ENCODE measurements around the gene IL25. TPM values are rescaled to one million over a fixed set of nuclear protein-coding genes. Genes with fewer than 3 reads are reported as not detected.
"Not testable (repeated sequence)": the region's sequence is repeated elsewhere in the genome, so short reads cannot be mapped to it uniquely, and the experiment has no call there.

IL25 gene
- total and polyA plus RNA-seq, 2 experiments from 2014 or later: not detected

- TF ChIP-seq EZH2 (IDR thresholded peaks at IDR 0.05; ENCODE audit: borderline replicate concordance): no peak
- TF ChIP-seq EZH2phosphoT487 (IDR thresholded peaks at IDR 0.05; ENCODE audit: low read depth, severe bottlenecking, unreplicated experiment): no peak
- no peak for TF ChIP-seq CTCF (IDR thresholded peaks at IDR 0.05; ENCODE audit: poor library complexity)
- WGBS (ENCODE audit: low lambda C conversion rate, missing lambda C conversion rate): 93% methylated on average over 6 of the region's 6 CpGs
- no peak for DNase-seq (ENCODE audit: low spot score)
- no peaks in the 10 kb centered on the region for H3K4me1 ChIP-seq (ENCODE audit: insufficient read depth)
- H3K27ac ChIP-seq: no peak overlapping the region
- H3K27me3 ChIP-seq: no peaks in the 10 kb centered on the region
- no peak overlapping the region for H2AFZ ChIP-seq
- no peaks in the 10 kb centered on the region for H3K9me2 ChIP-seq (replicated peaks; ENCODE audit: insufficient read depth)
- no peak overlapping the region for H3K4me3 ChIP-seq
- no peaks in the 10 kb centered on the region for H3K36me3 ChIP-seq (replicated peaks; ENCODE audit: insufficient read depth, low read depth)
- no peaks in the 10 kb centered on the region for H3K9me3 ChIP-seq (ENCODE audit: low read depth)
- H3K79me2 ChIP-seq: no peaks in the 10 kb centered on the region
- no peak overlapping the region for H3K4me2 ChIP-seq
- H4K20me1 ChIP-seq (ENCODE audit: insufficient read depth, poor library complexity, severe bottlenecking): no peaks in the 10 kb centered on the region
These were observed 51.0 kb downstream of the IL25 start for GRCh38 chr14:23423657-23424056.

GRCh38 chr14:23425169-23425568 is 52.6 kb downstream of the IL25 start:
- H3K9me3 ChIP-seq (ENCODE audit: low read depth): no peaks in the 10 kb centered on the region
- no peak overlapping the region for H3K4me2 ChIP-seq
- no peaks in the 10 kb centered on the region for H3K27me3 ChIP-seq
- no peaks in the 10 kb centered on the region for H3K9me2 ChIP-seq (replicated peaks; ENCODE audit: insufficient read depth)
- no peaks in the 10 kb centered on the region for H3K36me3 ChIP-seq (replicated peaks; ENCODE audit: insufficient read depth, low read depth)
- H3K4me3 ChIP-seq: no peak overlapping the region
- WGBS (ENCODE audit: low lambda C conversion rate, missing lambda C conversion rate): 80% methylated on average over 10 of the region's 10 CpGs
- H3K27ac ChIP-seq: no peak overlapping the region
- DNase-seq (ENCODE audit: low spot score): no peak
- H3K4me1 ChIP-seq (ENCODE audit: insufficient read depth): no peaks in the 10 kb centered on the region
- H2AFZ ChIP-seq: no peak overlapping the region
- H3K79me2 ChIP-seq: no peaks in the 10 kb centered on the region
- no peaks in the 10 kb centered on the region for H4K20me1 ChIP-seq (ENCODE audit: insufficient read depth, poor library complexity, severe bottlenecking)
- TF ChIP-seq CTCF (IDR thresholded peaks at IDR 0.05; ENCODE audit: poor library complexity): no peak
- TF ChIP-seq EZH2 (IDR thresholded peaks at IDR 0.05; ENCODE audit: borderline replicate concordance): no peak
- TF ChIP-seq EZH2phosphoT487 (IDR thresholded peaks at IDR 0.05; ENCODE audit: low read depth, severe bottlenecking, unreplicated experiment): no peak

- H3K4me1 ChIP-seq (ENCODE audit: insufficient read depth); H3K4me3 ChIP-seq; DNase-seq (ENCODE audit: low spot score); H3K27ac ChIP-seq; H3K27me3 ChIP-seq; H4K20me1 ChIP-seq (ENCODE audit: insufficient read depth, poor library complexity, severe bottlenecking); H3K36me3 ChIP-seq (replicated peaks; ENCODE audit: insufficient read depth, low read depth); H3K4me2 ChIP-seq; H3K79me2 ChIP-seq; H3K9me3 ChIP-seq (ENCODE audit: low read depth); H3K9me2 ChIP-seq (replicated peaks; ENCODE audit: insufficient read depth); H2AFZ ChIP-seq: not testable (repeated sequence)
- WGBS (ENCODE audit: low lambda C conversion rate, missing lambda C conversion rate): 88% methylated on average over 6 of the region's 6 CpGs
These were observed 53.2 kb downstream of the IL25 start for GRCh38 chr14:23425798-23426197.

MicroRNA genes within 50 kb of the gene (microRNA counts, 767-probe panel; counts per million panel counts)
- not detected for microRNA hsa-miR-208a
- microRNA hsa-miR-208b: not detected

Small RNA genes within 50 kb of the gene (microRNA-seq; reads per million reads assigned to microRNA genes)
- 2.2 reads per million for gene MIR208A
- not detected for gene MIR208B

Small RNA genes within 50 kb of the gene (small RNA-seq; reads per million reads assigned to genes)
- not detected for gene MIR208A
- gene MIR208B: 0.16 reads per million

Other genes starting within 250 kb of the IL25 start
- 39.5 and 54.6 TPM in 2 replicates for gene SLC7A8, start 189.1 kb upstream of the IL25 start, total RNA-seq
- gene SLC7A8, start 189.1 kb upstream of the IL25 start, polyA plus RNA-seq: 85.0 and 123 TPM in 2 replicates
- 0.17 and 1.2 TPM in 2 replicates for gene RNF212B, start 134.9 kb upstream of the IL25 start, total RNA-seq
- gene RNF212B, start 134.9 kb upstream of the IL25 start, polyA plus RNA-seq: 1.2 TPM in 1 of 2 replicates, not detected in the other
- gene HOMEZ, start 86.7 kb upstream of the IL25 start, total RNA-seq: 8.2 and 9.4 TPM in 2 replicates
- 6.3 and 11.2 TPM in 2 replicates for gene HOMEZ, start 86.7 kb upstream of the IL25 start, polyA plus RNA-seq
- 3.9 and 6.1 TPM in 2 replicates for gene PPP1R3E, start 70.0 kb upstream of the IL25 start, total RNA-seq
- 4.6 and 4.8 TPM in 2 replicates for gene PPP1R3E, start 70.0 kb upstream of the IL25 start, polyA plus RNA-seq
- 20.8 and 26.4 TPM in 2 replicates for gene BCL2L2, start 66.0 kb upstream of the IL25 start, total RNA-seq
- 4.3 and 6.5 TPM in 2 replicates for gene BCL2L2, start 66.0 kb upstream of the IL25 start, polyA plus RNA-seq
- gene PABPN1, start 51.4 kb upstream of the IL25 start, total RNA-seq: 94.1 and 116 TPM in 2 replicates
- 213 and 245 TPM in 2 replicates for gene PABPN1, start 51.4 kb upstream of the IL25 start, polyA plus RNA-seq
- gene SLC22A17, start 19.9 kb upstream of the IL25 start, total RNA-seq: 31.9 and 44.4 TPM in 2 replicates
- gene SLC22A17, start 19.9 kb upstream of the IL25 start, polyA plus RNA-seq: 62.9 and 79.2 TPM in 2 replicates
- gene EFS, start 7.6 kb upstream of the IL25 start, total RNA-seq: 9.7 and 10.2 TPM in 2 replicates
- gene EFS, start 7.6 kb upstream of the IL25 start, polyA plus RNA-seq: 21.5 and 21.9 TPM in 2 replicates
- not detected in 2 replicates for gene CMTM5, start 4.2 kb downstream of the IL25 start, total RNA-seq
- gene CMTM5, start 4.2 kb downstream of the IL25 start, polyA plus RNA-seq: 0.23 and 0.28 TPM in 2 replicates
- gene MYH6, start 35.5 kb downstream of the IL25 start, total RNA-seq: not detected in 2 replicates
- 0.44 and 0.97 TPM in 2 replicates for gene MYH6, start 35.5 kb downstream of the IL25 start, polyA plus RNA-seq
- 0.04 TPM in 1 of 2 replicates, not detected in the other for gene MYH7, start 62.9 kb downstream of the IL25 start, total RNA-seq
- gene MYH7, start 62.9 kb downstream of the IL25 start, polyA plus RNA-seq: 0.23 TPM in 1 of 2 replicates, not detected in the other
- 39.5 and 47.6 TPM in 2 replicates for gene NGDN, start 96.9 kb downstream of the IL25 start, total RNA-seq
- gene NGDN, start 96.9 kb downstream of the IL25 start, polyA plus RNA-seq: 47.2 and 51.3 TPM in 2 replicates
- 0.28 and 1.4 TPM in 2 replicates for gene ZFHX2, start 179.0 kb downstream of the IL25 start, total RNA-seq
- 1.5 and 2.2 TPM in 2 replicates for gene ZFHX2, start 179.0 kb downstream of the IL25 start, polyA plus RNA-seq
- gene THTPA, start 183.5 kb downstream of the IL25 start, total RNA-seq: 13.5 and 20.4 TPM in 2 replicates
- 14.2 and 15.5 TPM in 2 replicates for gene THTPA, start 183.5 kb downstream of the IL25 start, polyA plus RNA-seq
- gene AP1G2, start 195.0 kb downstream of the IL25 start, total RNA-seq: 87.5 and 114 TPM in 2 replicates
- 191 and 282 TPM in 2 replicates for gene AP1G2, start 195.0 kb downstream of the IL25 start, polyA plus RNA-seq
- gene JPH4, start 206.0 kb downstream of the IL25 start, total RNA-seq: 2.3 and 2.7 TPM in 2 replicates
- gene JPH4, start 206.0 kb downstream of the IL25 start, polyA plus RNA-seq: 1.7 and 2.7 TPM in 2 replicates

Measured in hepatocyte (in vitro differentiated cells).